Thymus (tissue), 11 donors: Measurements from ENCODE around the gene S1PR3. TPM values are rescaled to one million over a fixed set of nuclear protein-coding genes. Genes with fewer than 3 reads are reported as not detected.
A peak's percentile ranks its signal among the peaks of the same experiment; 100 is the strongest.

Experiments
- DNase-seq, 9 donors: peaks; one replicate each; pipeline ENCODE4 v3.0.0-alpha.2; 2013; ENCODE audit warnings: low spot score in 9 of 9, low read depth in 6 of 9, missing footprints in 1 of 9
- H3K27ac ChIP-seq, 2 donors: one replicate each; pipeline ENCODE4 v1.5.1; 2013; ENCODE audit warnings: control low read depth in 1 of 2, low read depth in 1 of 2, low read length in 1 of 2, mild to moderate bottlenecking in 1 of 2, moderate library complexity in 1 of 2
- H3K27me3 ChIP-seq, 2 donors: one replicate each; pipeline ENCODE4 v1.5.1; 2013; ENCODE audit warnings: low read length in 1 of 2; ENCODE audit not compliant: control insufficient read depth in 2 of 2, insufficient read depth in 1 of 2
- H3K36me3 ChIP-seq, 2 donors: one replicate each; pipeline ENCODE4 v1.5.1; 2013; ENCODE audit warnings: low read length in 1 of 2, mild to moderate bottlenecking in 1 of 2, moderate library complexity in 1 of 2; ENCODE audit not compliant: control insufficient read depth in 2 of 2, insufficient read depth in 2 of 2
- H3K4me1 ChIP-seq, 2 donors: one replicate each; pipeline ENCODE4 v1.5.1; 2013; ENCODE audit warnings: low read length in 2 of 2; ENCODE audit not compliant: control insufficient read depth in 2 of 2, insufficient read depth in 2 of 2
- H3K4me3 ChIP-seq, 2 donors: one replicate each; pipeline ENCODE4 v1.5.1; 2013; ENCODE audit warnings: low read length in 2 of 2, control low read depth in 1 of 2, mild to moderate bottlenecking in 1 of 2
- H3K9me3 ChIP-seq, 2 donors: one replicate each; pipeline ENCODE4 v1.5.1; 2013; ENCODE audit warnings: low read length in 1 of 2, mild to moderate bottlenecking in 1 of 2; ENCODE audit not compliant: control insufficient read depth in 2 of 2, insufficient read depth in 1 of 2
- WGBS: extraction: QIAGEN DNeasy Blood & Tissue Kit; methylation state at CpG from one replicate; pipeline ENCODE4 v1.1.7; 2013; 5-methylcytosine and 5-hydroxymethylcytosine counted together
- polyA plus RNA-seq: library from polyadenylated mRNA; stranded (reverse); fragments of 200-250 nt; gene quantifications from one replicate; pipeline ENCODE4 v1.2.3, GENCODE V29; 2013
- total RNA-seq: library from RNA; stranded (reverse); fragments of 120-200 nt; gene quantifications from one replicate; pipeline ENCODE4 v1.2.4, GENCODE V29; 2013
- donor health status: healthy.

S1PR3 gene
- total and polyA plus RNA-seq, 2 donors: 4.7 to 5.9 TPM

- 94% methylated on average over 5 of the region's 5 CpGs for WGBS
- no peak for DNase-seq
- no peaks in the 10 kb centered on the region for H3K9me3 ChIP-seq
- H3K27ac ChIP-seq: no peak overlapping the region
- H3K4me3 ChIP-seq: no peak overlapping the region
- H3K27me3 ChIP-seq: no peaks in the 10 kb centered on the region
- no peaks in the 10 kb centered on the region for H3K4me1 ChIP-seq
- no peaks in the 10 kb centered on the region for H3K36me3 ChIP-seq
Observed at GRCh38 chr9:89032173-89032572, 40.9 kb downstream of the S1PR3 start.

- 92% methylated on average over 5 of the region's 5 CpGs for WGBS
- no peaks in the 10 kb centered on the region for H3K27me3 ChIP-seq
- H3K4me1 ChIP-seq: no peaks in the 10 kb centered on the region
- no peak overlapping the region for H3K4me3 ChIP-seq
- H3K27ac ChIP-seq: no peak overlapping the region
- DNase-seq: no peak
- no peaks in the 10 kb centered on the region for H3K36me3 ChIP-seq
- no peaks in the 10 kb centered on the region for H3K9me3 ChIP-seq
Observed at GRCh38 chr9:89032661-89033060, 41.4 kb downstream of the S1PR3 start.

GRCh38 chr9:89036383-89036782 lies 45.1 kb downstream of the S1PR3 start:
- H3K36me3 ChIP-seq: no peaks in the 10 kb centered on the region
- H3K27ac ChIP-seq: no peak overlapping the region
- no peak overlapping the region for H3K4me3 ChIP-seq
- H3K4me1 ChIP-seq: no peaks in the 10 kb centered on the region
- H3K27me3 ChIP-seq: peaks cover 0 to 3% of the 10 kb centered on the region in 2 donors
- no peak for DNase-seq
- WGBS: 89% methylated on average over 8 of the region's 8 CpGs
- no peaks in the 10 kb centered on the region for H3K9me3 ChIP-seq

- 12% methylated on average over 3 of the region's 3 CpGs for WGBS
- Histone ChIP-seq H3K27ac (no peak overlapping the region), H3K9me3 (no peaks in the 10 kb centered on the region), H3K4me1 (no peaks in the 10 kb centered on the region), H3K27me3 (peaks cover 0 to 3% of the 10 kb centered on the region in 2 donors), H3K36me3 (no peaks in the 10 kb centered on the region), H3K4me3 (no peak overlapping the region)
- peak in 1 of 9 donors; percentile 13 for DNase-seq
Observed at GRCh38 chr9:89036891-89037290, 45.6 kb downstream of the S1PR3 start.

- no peaks in the 10 kb centered on the region for H3K36me3 ChIP-seq
- no peaks in the 10 kb centered on the region for H3K9me3 ChIP-seq
- H3K4me1 ChIP-seq: no peaks in the 10 kb centered on the region
- DNase-seq: no peak
- no peak overlapping the region for H3K27ac ChIP-seq
- no peak overlapping the region for H3K4me3 ChIP-seq
- 70% methylated on average over 4 of the region's 4 CpGs for WGBS
- peaks cover 0 to 3% of the 10 kb centered on the region in 2 donors for H3K27me3 ChIP-seq
Observed at GRCh38 chr9:89037346-89037745, 46.1 kb downstream of the S1PR3 start.

- Histone ChIP-seq H3K9me3 (no peaks in the 10 kb centered on the region), H3K4me1 (no peaks in the 10 kb centered on the region), H3K4me3 (no peak overlapping the region), H3K36me3 (no peaks in the 10 kb centered on the region), H3K27ac (no peak overlapping the region), H3K27me3 (peaks cover 0 to 4% of the 10 kb centered on the region in 2 donors)
- 97% methylated on average over 9 of the region's 9 CpGs for WGBS
- no peak for DNase-seq
Observed at GRCh38 chr9:89037891-89038290, 46.6 kb downstream of the S1PR3 start.

- Histone ChIP-seq H3K4me3 (no peak overlapping the region), H3K4me1 (no peaks in the 10 kb centered on the region), H3K36me3 (no peaks in the 10 kb centered on the region), H3K9me3 (no peaks in the 10 kb centered on the region), H3K27me3 (peaks cover 0 to 4% of the 10 kb centered on the region in 2 donors), H3K27ac (no peak overlapping the region)
- WGBS: 94% methylated on average over 5 of the region's 5 CpGs
- DNase-seq: no peak
Observed at GRCh38 chr9:89038382-89039103, 47.3 kb downstream of the S1PR3 start.

- Histone ChIP-seq H3K27me3 (peaks cover 0 to 4% of the 10 kb centered on the region in 2 donors), H3K36me3 (no peaks in the 10 kb centered on the region), H3K4me1 (no peaks in the 10 kb centered on the region), H3K4me3 (no peak overlapping the region), H3K9me3 (no peaks in the 10 kb centered on the region), H3K27ac (no peak overlapping the region)
- no peak for DNase-seq
- 95% methylated on average over 4 of the region's 4 CpGs for WGBS
Observed at GRCh38 chr9:89039104-89039465, 47.8 kb downstream of the S1PR3 start.

- Histone ChIP-seq H3K4me3 (no peak overlapping the region), H3K4me1 (no peaks in the 10 kb centered on the region), H3K27ac (no peak overlapping the region), H3K9me3 (no peaks in the 10 kb centered on the region), H3K27me3 (peaks cover 0 to 4% of the 10 kb centered on the region in 2 donors), H3K36me3 (no peaks in the 10 kb centered on the region)
- no peak for DNase-seq
- 99% methylated on average over 2 of the region's 2 CpGs for WGBS
Observed at GRCh38 chr9:89039664-89040063, 48.4 kb downstream of the S1PR3 start.
